ENCODE results near the gene HPS3.
"Not testable (repeated sequence)": the region's sequence is repeated elsewhere in the genome, so short reads cannot be mapped to it uniquely, and the experiment has no call there.

The HPS3 gene

GRCh38 chr3:149180057-149180573, 50.7 kb downstream of the HPS3 start:
- TF ChIP-seq CTCF (IDR thresholded peaks at IDR 0.05; ENCODE audit: insufficient read depth, low read depth, low read length, missing control alignments), result no peak
- DNase-seq (ENCODE audit: low read depth), result no peak
- H3K4me3 ChIP-seq (ENCODE audit: low read depth, low read length), result no peak overlapping the region

GRCh38 chr3:149181182-149181581, 51.7 kb downstream of the HPS3 start:
- H3K4me3 ChIP-seq (ENCODE audit: low read depth, low read length), result no peak overlapping the region
- TF ChIP-seq CTCF (IDR thresholded peaks at IDR 0.05; ENCODE audit: insufficient read depth, low read depth, low read length, missing control alignments), result no peak
- no peak for DNase-seq (ENCODE audit: low read depth)

- H3K4me3 ChIP-seq (ENCODE audit: low read depth, low read length), result no peak overlapping the region
- no peak for DNase-seq (ENCODE audit: low read depth)
- no peak for TF ChIP-seq CTCF (IDR thresholded peaks at IDR 0.05; ENCODE audit: insufficient read depth, low read depth, low read length, missing control alignments)
Measured at GRCh38 chr3:149186219-149186618, 56.8 kb downstream of the HPS3 start.

- no peak overlapping the region for H3K4me3 ChIP-seq (ENCODE audit: low read depth, low read length)
- no peak for TF ChIP-seq CTCF (IDR thresholded peaks at IDR 0.05; ENCODE audit: insufficient read depth, low read depth, low read length, missing control alignments)
- DNase-seq (ENCODE audit: low read depth), result no peak
Measured at GRCh38 chr3:149186721-149187120, 57.3 kb downstream of the HPS3 start.

GRCh38 chr3:149188494-149188893, 59.1 kb downstream of the HPS3 start:
- no peak for TF ChIP-seq CTCF (IDR thresholded peaks at IDR 0.05; ENCODE audit: insufficient read depth, low read depth, low read length, missing control alignments)
- DNase-seq (ENCODE audit: low read depth), result no peak
- no peak overlapping the region for H3K4me3 ChIP-seq (ENCODE audit: low read depth, low read length)

GRCh38 chr3:149195221-149195620, 65.8 kb downstream of the HPS3 start:
- TF ChIP-seq CTCF (IDR thresholded peaks at IDR 0.05; ENCODE audit: insufficient read depth, low read depth, low read length, missing control alignments), result no peak
- no peak for DNase-seq (ENCODE audit: low read depth)
- no peak overlapping the region for H3K4me3 ChIP-seq (ENCODE audit: low read depth, low read length)

- DNase-seq (ENCODE audit: low read depth); H3K4me3 ChIP-seq (ENCODE audit: low read depth, low read length): not testable (repeated sequence)
Measured at GRCh38 chr3:149196805-149197592, 67.6 kb downstream of the HPS3 start.
